HCT116 (cell line): Measurements from ENCODE around the gene ATP6V0B. TPM values are rescaled to one million over a fixed set of nuclear protein-coding genes. Genes with fewer than 3 reads are reported as not detected.

Experiments used
- ATAC-seq: fragments of 200-7000 bp; cut with Tn5 transposase; 2 replicates; pipeline ENCODE4 v1.9.1; 2020; ENCODE audit warnings: mild to moderate bottlenecking, moderate library complexity
- BruUV-seq: library from RNA; stranded (reverse); fragments of 400-500 nt; replicated peaks from 2 replicates; lab custom pipeline; 2021; lab: Mats Ljungman, UMichigan
- CTCF ChIA-PET: fragments of 300-600 bp; sonication (Branson Sonifier 250); formaldehyde crosslinking; loops from one replicate; lab custom pipeline; 2021; ENCODE audit warnings: antibody characterized with exemption; lab: Charles Lee
- POLR2A ChIA-PET: fragments of 300-600, 350-600 bp; sonication (Branson Sonifier 250); formaldehyde crosslinking; loops from one replicate; lab custom pipeline; 2021; ENCODE audit warnings: antibody characterized with exemption; lab: Charles Lee
- RAD21 ChIA-PET, 2 experiments: fragments of 300-600 bp; sonication (Branson Sonifier 250); formaldehyde crosslinking; loops; one replicate each; lab custom pipeline; 2023; ENCODE audit warnings: low total read pairs in 2 of 2; ENCODE audit not compliant: uncharacterized antibody in 2 of 2, unreplicated experiment in 2 of 2, low non-redundant PET in 1 of 2; lab: Charles Lee
- DNase-seq: peaks from one replicate; pipeline ENCODE4 v3.0.0-alpha.2; 2010; ENCODE audit warnings: low read depth, low spot score
- H2AFZ ChIP-seq: fragments of 200-600 bp; shearing (Covaris generic), sonication (generic); 2 replicates; pipeline ENCODE4 v1.6.1; 2017; ENCODE audit warnings: low read depth, mixed run types, mixed read lengths, antibody characterized with exemption, low read length; ENCODE audit not compliant: poor library complexity, severe bottlenecking
- H3K27ac ChIP-seq: 2 replicates; pipeline ENCODE4 v1.5.1; 2012; ENCODE audit warnings: low read depth, low read length
- H3K27me3 ChIP-seq: fragments of 200-600 bp; sonication (generic); 2 replicates; pipeline ENCODE4 v1.6.1; 2016; ENCODE audit warnings: mixed run types, low read length, mixed read lengths; ENCODE audit not compliant: insufficient read depth
- H3K36me3 ChIP-seq, 2 experiments: fragments of 200-500 bp in 1 of 2; fragments of 200-600 bp in 1 of 2; sonication (Bioruptor generic) in 1 of 2; sonication (generic) in 1 of 2; 2 replicates each; pipeline versions ENCODE4 v1.5.1 to v1.6.1; 2014 to 2016; ENCODE audit warnings: low read length in 2 of 2, inconsistent platforms in 1 of 2, mixed read lengths in 1 of 2, mixed run types in 1 of 2; ENCODE audit not compliant: insufficient read depth in 2 of 2, control insufficient read depth in 1 of 2
- H3K4me1 ChIP-seq, 2 experiments: fragments of 200-600 bp in 1 of 2; sonication (generic) in 1 of 2; 2 replicates each; pipeline versions ENCODE4 v1.5.1 to v1.6.1; 2012 to 2017; ENCODE audit warnings: low read length in 2 of 2, inconsistent platforms in 1 of 2, mild to moderate bottlenecking in 1 of 2, mixed read lengths in 1 of 2, mixed run types in 1 of 2, moderate library complexity in 1 of 2; ENCODE audit not compliant: insufficient read depth in 2 of 2, control insufficient read depth in 1 of 2
- H3K4me2 ChIP-seq: fragments of 200-600 bp; sonication (generic); 2 replicates; pipeline ENCODE4 v1.6.1; 2017; ENCODE audit warnings: mixed run types, low read length, mixed read lengths
- H3K4me3 ChIP-seq, 2 experiments: fragments of 200-600 bp in 1 of 2; sonication (generic) in 1 of 2; replicated peaks in 1 of 2; 2 replicates each; pipeline ENCODE4 v1.5.1; 2011 to 2016; ENCODE audit warnings: low read length in 2 of 2, control low read depth in 1 of 2, low read depth in 1 of 2, mild to moderate bottlenecking in 1 of 2, mixed read lengths in 1 of 2, mixed run types in 1 of 2
- H3K79me2 ChIP-seq: fragments of 200-600 bp; sonication (generic); 2 replicates; pipeline ENCODE4 v1.6.1; 2017; ENCODE audit warnings: mild to moderate bottlenecking, mixed run types, low read length, moderate library complexity, mixed read lengths; ENCODE audit not compliant: insufficient read depth
- H3K9ac ChIP-seq: fragments of 200-600 bp; sonication (generic); 2 replicates; pipeline ENCODE4 v1.6.1; 2016; ENCODE audit warnings: low read length, mixed read lengths
- H3K9me2 ChIP-seq: fragments of 200-600 bp; sonication (generic), shearing (Covaris generic); 2 replicates; pipeline ENCODE4 v1.6.1; 2017; ENCODE audit warnings: mixed run types, mild to moderate bottlenecking, moderate library complexity; ENCODE audit not compliant: insufficient read depth
- H3K9me3 ChIP-seq, 2 experiments: fragments of 200-500 bp in 1 of 2; fragments of 200-600 bp in 1 of 2; sonication (Bioruptor generic) in 1 of 2; sonication (generic) in 1 of 2; 2 replicates each; pipeline ENCODE4 v1.6.1; 2014 to 2017; ENCODE audit warnings: low read length in 2 of 2, mixed read lengths in 2 of 2, inconsistent platforms in 1 of 2, low read depth in 1 of 2, mild to moderate bottlenecking in 1 of 2, mixed run types in 1 of 2, moderate library complexity in 1 of 2; ENCODE audit not compliant: control insufficient read depth in 1 of 2, insufficient read depth in 1 of 2
- H4K20me1 ChIP-seq: fragments of 200-600 bp; sonication (generic), shearing (Covaris generic); 2 replicates; pipeline ENCODE4 v1.6.1; 2017; ENCODE audit warnings: mixed run types, mild to moderate bottlenecking, moderate library complexity; ENCODE audit not compliant: insufficient read depth
- ATF3 ChIP-seq: IDR thresholded peaks from 2 replicates; pipeline ENCODE4 v1.6.1; 2012
- CEBPB ChIP-seq: IDR thresholded peaks from 2 replicates; pipeline ENCODE4 v1.6.1; 2012; ENCODE audit warnings: low read depth
- EZH2phosphoT487 ChIP-seq: fragments of 200-600 bp; IDR thresholded peaks from 2 replicates; pipeline ENCODE4 v1.6.1; 2018; ENCODE audit warnings: antibody characterized with exemption, borderline replicate concordance
- POLR2A ChIP-seq: IDR thresholded peaks from 2 replicates; pipeline ENCODE4 v1.7.0; 2011; ENCODE audit warnings: borderline replicate concordance; ENCODE audit not compliant: insufficient read depth, insufficient read length; ENCODE audit errors: extremely low read depth
- POLR2AphosphoS5 ChIP-seq: IDR thresholded peaks from 2 replicates; pipeline ENCODE4 v1.6.1; 2011; ENCODE audit warnings: mild to moderate bottlenecking, low read depth, low read length, moderate library complexity
- RAD21 ChIP-seq: IDR thresholded peaks from 2 replicates; pipeline ENCODE4 v1.6.1; 2012; ENCODE audit warnings: low read depth, mild to moderate bottlenecking
- SIN3A ChIP-seq: IDR thresholded peaks from 2 replicates; pipeline ENCODE4 v1.6.1; 2012; ENCODE audit warnings: low read depth
- intact Hi-C: fragments of 100-400 bp; cut with micrococcal nuclease; formaldehyde crosslinking; loops from 2 replicates; pipeline ENCODE4 v1.10.0; 2022
- total RNA-seq: library from RNA; stranded (reverse); gene quantifications from one replicate; pipeline ENCODE4 v1.2.1, GENCODE V29; 2021; ENCODE audit not compliant: unreplicated experiment
- TF ChIP-seq, protein P1 (sequence below), 3 experiments: fragments of 200-600 bp in 1 of 3; sonication (generic) in 1 of 3; IDR thresholded peaks in 2 of 3; conservative IDR thresholded peaks in 1 of 3; 2 replicates each; pipeline ENCODE4 v1.5.1; 2012 to 2017; ENCODE audit warnings: low read depth in 2 of 3, low read length in 2 of 3, antibody characterized with exemption in 1 of 3, borderline replicate concordance in 1 of 3, control low read depth in 1 of 3, mild to moderate bottlenecking in 1 of 3, mixed read lengths in 1 of 3, mixed run types in 1 of 3, moderate library complexity in 1 of 3; ENCODE audit not compliant: insufficient read depth in 1 of 3

ATP6V0B gene
- total RNA-seq, 1 experiment from 2014 or later = 122 TPM

DNA sequence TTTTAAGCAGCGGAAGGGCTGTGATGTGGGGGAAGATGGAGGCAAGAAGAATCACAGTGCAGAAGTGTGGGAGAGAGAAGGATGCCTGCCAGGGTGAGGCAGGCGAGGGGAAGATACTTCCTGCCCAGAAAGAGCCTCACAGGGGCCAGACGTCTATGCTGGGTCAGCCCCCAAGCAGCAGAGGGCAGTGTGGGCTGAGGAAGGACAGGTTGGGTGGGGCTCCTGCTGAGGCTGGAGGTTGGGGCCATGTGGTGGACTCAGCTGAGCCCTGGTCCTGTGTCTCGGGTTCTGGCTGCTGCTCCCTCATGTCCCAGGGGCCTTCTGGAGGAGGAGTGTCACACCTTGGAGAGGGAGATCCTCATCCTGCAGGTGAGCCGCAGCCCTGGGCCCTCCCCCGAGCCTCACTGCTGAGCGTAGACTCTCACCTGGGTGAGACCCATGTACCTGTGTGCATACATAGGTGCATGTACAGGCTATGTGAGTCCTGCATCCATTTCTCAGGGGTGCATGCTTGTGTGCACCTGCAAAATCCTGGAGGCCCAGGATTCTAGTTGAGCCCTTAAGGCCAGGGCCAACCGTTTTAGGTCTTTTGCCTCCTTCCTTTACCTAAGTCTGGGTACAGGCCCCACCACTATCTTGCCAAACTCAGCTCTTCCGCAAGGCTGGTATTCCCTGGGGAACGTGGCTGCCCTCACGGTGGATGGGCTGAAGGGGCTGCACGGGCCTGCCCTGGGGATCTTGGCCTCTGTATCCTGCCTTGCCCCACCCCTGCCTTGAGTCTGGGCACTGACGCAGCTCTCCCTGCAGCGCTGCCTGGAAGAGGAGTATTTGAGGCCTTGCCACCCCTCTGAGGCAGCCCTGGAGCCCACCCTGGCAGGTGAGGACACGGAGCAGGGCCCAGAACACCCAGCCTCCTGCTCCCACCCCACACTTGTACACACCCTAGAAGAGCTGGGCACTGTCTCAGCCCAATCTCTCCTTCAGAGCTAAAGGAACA, 20.3 kb downstream of the ATP6V0B start:
- Histone ChIP-seq H3K9me3 (no peaks in the 10 kb centered on the region), H3K27ac (peak overlapping the region; percentile 8; the same call in 1 of the 2 replicates), H3K4me1 (peaks cover 10 to 39% of the 10 kb centered on the region in 2 experiments), H2AFZ (no peak overlapping the region), H3K9me2 (no peaks in the 10 kb centered on the region), H4K20me1 (no peaks in the 10 kb centered on the region), H3K27me3 (no peaks in the 10 kb centered on the region), H3K36me3 (no peaks in the 10 kb centered on the region), H3K9ac (no peak overlapping the region), H3K4me2 (peak overlapping the region; percentile 46), H3K79me2 (no peaks in the 10 kb centered on the region), H3K4me3 (no peak overlapping the region)
- intact Hi-C loops = loop anchor here (1.0 to 2.0 kb wide), 2 partner anchors 41 to 52 kb away; no protein-coding TSS in a partner anchor
- ATAC-seq (peak; percentile 57), DNase-seq (no peak)
- ChIA-PET POLR2A (no interaction called here), RAD21 (interaction anchor here (0.9 to 1.0 kb wide), 2 partner anchors 53 to 232 kb away, joined by 3 read pairs; no protein-coding TSS in a partner anchor), CTCF (interaction anchor here (1.4 to 1.9 kb wide), 2 partner anchors 10 to 41 kb away, joined by 7 read pairs; no protein-coding TSS in a partner anchor)
- TF ChIP-seq CEBPB (no peak), RAD21 (peak; percentile 64), EZH2phosphoT487 (no peak), POLR2A (no peak), POLR2AphosphoS5 (0 out of 2 replicates have a peak, but pooled peaks have one; percentile 24), SIN3A (no peak), ATF3 (no peak)
- TF ChIP-seq, protein P1, sequence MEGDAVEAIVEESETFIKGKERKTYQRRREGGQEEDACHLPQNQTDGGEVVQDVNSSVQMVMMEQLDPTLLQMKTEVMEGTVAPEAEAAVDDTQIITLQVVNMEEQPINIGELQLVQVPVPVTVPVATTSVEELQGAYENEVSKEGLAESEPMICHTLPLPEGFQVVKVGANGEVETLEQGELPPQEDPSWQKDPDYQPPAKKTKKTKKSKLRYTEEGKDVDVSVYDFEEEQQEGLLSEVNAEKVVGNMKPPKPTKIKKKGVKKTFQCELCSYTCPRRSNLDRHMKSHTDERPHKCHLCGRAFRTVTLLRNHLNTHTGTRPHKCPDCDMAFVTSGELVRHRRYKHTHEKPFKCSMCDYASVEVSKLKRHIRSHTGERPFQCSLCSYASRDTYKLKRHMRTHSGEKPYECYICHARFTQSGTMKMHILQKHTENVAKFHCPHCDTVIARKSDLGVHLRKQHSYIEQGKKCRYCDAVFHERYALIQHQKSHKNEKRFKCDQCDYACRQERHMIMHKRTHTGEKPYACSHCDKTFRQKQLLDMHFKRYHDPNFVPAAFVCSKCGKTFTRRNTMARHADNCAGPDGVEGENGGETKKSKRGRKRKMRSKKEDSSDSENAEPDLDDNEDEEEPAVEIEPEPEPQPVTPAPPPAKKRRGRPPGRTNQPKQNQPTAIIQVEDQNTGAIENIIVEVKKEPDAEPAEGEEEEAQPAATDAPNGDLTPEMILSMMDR (IDR thresholded peaks at IDR 0.05 in 2 of 3, conservative IDR thresholded peaks at IDR 0.05 in 1 of 3; ENCODE audit: borderline replicate concordance in 1 of 3, insufficient read depth in 1 of 3, low read depth in 2 of 3, low read length in 2 of 3) = peak; percentile 54 to 64 (median 57)
- no TSS peak for BruUV-seq
